Spinal cord (tissue), 10 donors: ENCODE measurements around the gene ATG2A. TPM values are rescaled to one million over a fixed set of nuclear protein-coding genes. Genes with fewer than 3 reads are reported as not detected.

Source experiments
- DNase-seq, 6 donors: peaks; one replicate each; pipeline versions ENCODE4 v3.0.0 to v3.0.0-alpha.2; 2013 to 2015; ENCODE audit warnings: low spot score in 6 of 6, low read depth in 4 of 6
- H3K27ac ChIP-seq: one replicate; pipeline ENCODE4 v1.5.1; 2013; ENCODE audit warnings: low read depth, low read length, control low read depth
- H3K27me3 ChIP-seq: one replicate; pipeline ENCODE4 v1.6.1; 2013; ENCODE audit warnings: low read length; ENCODE audit not compliant: control insufficient read depth, insufficient read depth
- H3K36me3 ChIP-seq: one replicate; pipeline ENCODE4 v1.6.1; 2013; ENCODE audit warnings: low read length; ENCODE audit not compliant: control insufficient read depth, insufficient read depth
- H3K4me1 ChIP-seq: one replicate; pipeline ENCODE4 v1.6.1; 2013; ENCODE audit warnings: low read length; ENCODE audit not compliant: control insufficient read depth, insufficient read depth
- H3K4me3 ChIP-seq: one replicate; pipeline ENCODE4 v1.5.1; 2013; ENCODE audit warnings: low read depth, low read length, control low read depth
- H3K9me3 ChIP-seq: one replicate; pipeline ENCODE4 v1.6.1; 2013; ENCODE audit warnings: low read length; ENCODE audit not compliant: control insufficient read depth, insufficient read depth
- WGBS: methylation state at CpG from one replicate; pipeline ENCODE4 v1.1.5; 2013; ENCODE audit warnings: missing lambda C conversion rate; ENCODE audit not compliant: insufficient coverage; 5-methylcytosine and 5-hydroxymethylcytosine counted together
- polyA plus RNA-seq, 2 donors: library from polyadenylated mRNA; unstranded; fragments of 120-200 nt; gene quantifications; one replicate each; pipeline ENCODE4 v1.2.1, GENCODE V29; 2013; ENCODE audit not compliant: insufficient read length in 2 of 2
- total RNA-seq, 2 donors: library from RNA; depleted of rRNA in 1 of 2; stranded (reverse); fragments of 120-200 nt in 1 of 2; fragments of >200 nt in 1 of 2; gene quantifications; one replicate each; pipeline versions ENCODE4 v1.2.3 to v1.2.4, GENCODE V29; 2013 to 2014
- donor health status: healthy.

ATG2A gene
- total and polyA plus RNA-seq, 4 donors, result 8.1 to 26.8 (median 20.3) TPM

- H3K36me3 ChIP-seq, result peaks cover 52% of the 10 kb centered on the region
- DNase-seq, result no peak
- H3K9me3 ChIP-seq, result no peaks in the 10 kb centered on the region
- 43% methylated on average over 10 of the region's 24 CpGs for WGBS
- no peak overlapping the region for H3K27ac ChIP-seq
- H3K4me1 ChIP-seq, result peaks cover 37% of the 10 kb centered on the region
- H3K4me3 ChIP-seq, result peak overlapping the region; percentile 84
- no peaks in the 10 kb centered on the region for H3K27me3 ChIP-seq
Observed at GRCh38 chr11:64925536-64926436, 8.8 kb upstream of the ATG2A start.

- WGBS, result under 1% methylated on average over 24 of the region's 24 CpGs
- DNase-seq, result peak in 2 of 6 donors; percentile 31 to 43
- Histone ChIP-seq H3K36me3 (peaks cover 43% of the 10 kb centered on the region), H3K27me3 (no peaks in the 10 kb centered on the region), H3K4me1 (peaks cover 37% of the 10 kb centered on the region), H3K4me3 (peak overlapping the region; percentile 84), H3K9me3 (no peaks in the 10 kb centered on the region), H3K27ac (no peak overlapping the region)
Observed at GRCh38 chr11:64924910-64925284, 7.9 kb upstream of the ATG2A start.

- DNase-seq, result peak; percentile 81 to 98 (median 86)
- Histone ChIP-seq H3K27me3 (no peaks in the 10 kb centered on the region), H3K27ac (peak within 1 kb of the TSS; percentile 96), H3K9me3 (no peaks in the 10 kb centered on the region), H3K4me3 (peak within 1 kb of the TSS; percentile 84), H3K36me3 (peaks cover 37% of the 10 kb centered on the region), H3K4me1 (peaks cover 37% of the 10 kb centered on the region)
- WGBS, result under 1% methylated on average over 45 of the region's 47 CpGs
Observed at GRCh38 chr11:64923944-64924909, 7.2 kb upstream of the ATG2A start, which contains the start of gene PPP2R5B. Gene PPP2R5B, plus strand, starts transcription at chr11:64924689. Its CDS starts 1,046 bp downstream, at chr11:64925735.

GRCh38 chr11:64923151-64923661 is 6.2 kb upstream of the ATG2A start:
- H3K4me3 ChIP-seq, result no peak overlapping the region
- DNase-seq, result no peak
- 90% methylated on average over 11 of the region's 11 CpGs for WGBS
- no peaks in the 10 kb centered on the region for H3K27me3 ChIP-seq
- peaks cover 44% of the 10 kb centered on the region for H3K4me1 ChIP-seq
- H3K36me3 ChIP-seq, result peaks cover 27% of the 10 kb centered on the region
- H3K27ac ChIP-seq, result no peak overlapping the region
- H3K9me3 ChIP-seq, result no peaks in the 10 kb centered on the region

GRCh38 chr11:64921384-64921783 is 4.4 kb upstream of the ATG2A start:
- H3K27me3 ChIP-seq, result no peaks in the 10 kb centered on the region
- H3K4me3 ChIP-seq, result no peak overlapping the region
- H3K9me3 ChIP-seq, result no peaks in the 10 kb centered on the region
- WGBS, result 72% methylated on average over 2 of the region's 3 CpGs
- peaks cover 9% of the 10 kb centered on the region for H3K36me3 ChIP-seq
- DNase-seq, result no peak
- peaks cover 43% of the 10 kb centered on the region for H3K4me1 ChIP-seq
- H3K27ac ChIP-seq, result no peak overlapping the region

- Histone ChIP-seq H3K4me3 (no peak overlapping the region), H3K27ac (no peak overlapping the region), H3K27me3 (no peaks in the 10 kb centered on the region), H3K9me3 (no peaks in the 10 kb centered on the region), H3K4me1 (peaks cover 43% of the 10 kb centered on the region), H3K36me3 (peaks cover 3% of the 10 kb centered on the region)
- WGBS, result 64% methylated on average over 1 of the region's 2 CpGs
- DNase-seq, result no peak
Observed at GRCh38 chr11:64920124-64920523, 3.1 kb upstream of the ATG2A start.

- H3K36me3 ChIP-seq, result peaks cover 8% of the 10 kb centered on the region
- H3K9me3 ChIP-seq, result no peaks in the 10 kb centered on the region
- no peak for DNase-seq
- no peak overlapping the region for H3K27ac ChIP-seq
- WGBS, result 80% methylated on average over 2 of the region's 8 CpGs
- no peak overlapping the region for H3K4me3 ChIP-seq
- H3K4me1 ChIP-seq, result peaks cover 43% of the 10 kb centered on the region
- no peaks in the 10 kb centered on the region for H3K27me3 ChIP-seq
Observed at GRCh38 chr11:64919627-64920026, 2.6 kb upstream of the ATG2A start.

GRCh38 chr11:64918017-64918416 is 1.0 kb upstream of the ATG2A start:
- H3K27me3 ChIP-seq, result no peaks in the 10 kb centered on the region
- H3K4me1 ChIP-seq, result peaks cover 29% of the 10 kb centered on the region
- H3K27ac ChIP-seq, result peak overlapping the region; percentile 89
- peak in 2 of 6 donors; percentile 8 to 30 for DNase-seq
- peaks cover 24% of the 10 kb centered on the region for H3K36me3 ChIP-seq
- peak overlapping the region; percentile 94 for H3K4me3 ChIP-seq
- WGBS, result 0% methylated on average over 1 of the region's 4 CpGs
- no peaks in the 10 kb centered on the region for H3K9me3 ChIP-seq

GRCh38 chr11:64917663-64917995 is 620 bp upstream of the ATG2A start:
- H3K36me3 ChIP-seq, result peaks cover 28% of the 10 kb centered on the region
- H3K4me3 ChIP-seq, result peak overlapping the region; percentile 94
- DNase-seq, result no peak
- H3K27ac ChIP-seq, result peak overlapping the region; percentile 89
- H3K9me3 ChIP-seq, result no peaks in the 10 kb centered on the region
- WGBS, result 0% methylated on average over 3 of the region's 6 CpGs
- peaks cover 29% of the 10 kb centered on the region for H3K4me1 ChIP-seq
- no peaks in the 10 kb centered on the region for H3K27me3 ChIP-seq
